Stimulated activated CD8-positive, alpha-beta memory T cell treated with anti-CD3 and anti-CD28 coated beads, Interleukin-15, amount 100 ng/mL, for 24 hours (primary cell): ENCODE results near the gene BHMT2.

Source experiments
- DNase-seq: peaks from one replicate; pipeline ENCODE4 v3.0.0-alpha.2; 2020; ENCODE audit warnings: low read depth

The BHMT2 gene

DNA sequence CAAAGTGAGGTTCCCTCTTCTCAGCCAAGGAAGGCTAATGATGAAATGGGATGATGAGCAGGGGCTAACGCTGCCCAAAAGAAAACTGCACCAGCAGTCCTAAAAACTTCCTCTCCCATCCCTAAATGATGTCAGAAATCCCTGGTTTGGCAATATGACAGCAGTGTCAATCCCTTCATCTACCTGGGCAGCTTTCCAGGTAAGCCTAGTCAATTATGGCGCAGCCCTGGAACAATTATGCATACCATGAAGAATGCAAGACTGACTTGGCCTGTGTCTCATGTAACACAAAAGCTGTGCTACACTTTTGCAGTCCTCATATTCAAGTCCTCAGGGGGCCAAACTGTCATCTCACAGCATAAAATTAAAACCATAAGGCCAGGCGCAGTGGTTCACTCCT lies 7.1 kb upstream of the BHMT2 start:
- DNase-seq: no peak

DNA sequence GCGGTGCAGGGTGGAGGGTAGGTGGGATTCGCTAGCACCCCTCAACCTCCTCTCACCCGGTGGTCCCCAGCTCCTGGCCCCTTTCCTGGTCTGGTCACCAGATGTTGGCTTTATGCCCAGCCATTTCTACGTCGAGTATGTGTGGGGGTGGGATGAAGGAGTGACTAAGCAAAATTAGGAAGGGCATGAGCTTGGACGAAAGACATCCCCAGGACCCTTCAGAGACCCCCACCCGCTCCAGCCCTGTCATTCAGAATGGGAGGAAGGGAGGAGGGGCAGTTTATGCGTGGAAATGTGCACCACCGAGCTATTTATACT lies 742 bp downstream of the BHMT2 start:
- DNase-seq: no peak

DNA sequence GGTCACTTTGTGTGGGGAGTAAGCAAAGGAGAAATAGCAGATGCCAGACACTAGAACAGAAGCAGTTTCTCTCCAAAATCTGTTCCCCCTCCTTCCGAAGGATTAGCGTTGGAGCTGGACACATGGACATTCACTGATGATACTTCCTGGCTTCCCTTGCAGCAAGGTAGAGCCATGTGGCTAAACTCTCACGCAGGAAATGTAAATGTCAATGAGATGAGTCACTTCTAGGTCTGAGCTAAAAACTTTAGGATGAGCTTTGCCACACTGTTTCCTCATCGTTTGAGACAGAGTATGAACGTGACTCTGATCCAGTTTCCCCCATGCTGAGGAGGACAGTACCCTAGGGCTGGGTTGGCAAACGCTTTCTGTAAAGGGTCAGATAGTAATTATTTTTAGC lies 5.1 kb downstream of the BHMT2 start:
- no peak for DNase-seq

DNA sequence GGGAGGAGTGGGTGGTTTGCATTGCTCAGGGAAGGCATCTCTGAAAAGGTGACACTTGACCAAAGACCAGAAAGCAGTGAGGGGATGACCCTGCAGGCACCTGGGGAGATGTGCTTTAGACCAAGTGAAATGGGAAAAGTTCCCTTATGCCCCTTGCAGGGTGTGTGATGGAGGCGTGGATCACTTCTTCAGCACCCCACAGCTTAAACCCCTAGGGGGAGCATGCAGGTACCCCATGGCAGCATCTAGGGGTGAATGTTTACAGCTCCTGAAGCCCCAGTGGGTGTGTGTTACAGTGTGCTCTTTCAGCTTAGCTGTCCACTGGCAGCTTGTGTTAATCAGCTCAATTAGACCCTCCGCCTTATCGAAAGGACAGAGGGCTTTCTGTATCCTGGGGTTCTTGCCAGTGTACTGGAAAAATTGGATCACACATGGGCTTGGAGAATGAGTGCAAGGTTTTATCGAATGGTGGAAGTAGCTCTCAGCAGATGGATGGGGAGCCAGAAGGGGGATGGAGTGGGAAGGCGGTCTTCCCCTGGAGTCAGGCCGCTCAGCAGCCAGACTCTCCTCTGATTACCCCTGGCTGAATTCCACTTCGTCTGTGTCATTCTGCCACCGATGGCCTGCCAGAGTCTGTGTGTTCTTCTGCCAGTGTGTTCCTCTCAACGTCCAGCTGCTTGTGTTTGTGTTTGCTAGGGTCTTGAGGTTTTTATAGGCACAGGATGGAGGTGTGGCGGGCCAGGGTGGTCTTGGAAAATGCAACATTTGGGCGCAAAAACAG lies 6.3 kb downstream of the BHMT2 start:
- no peak for DNase-seq

DNA sequence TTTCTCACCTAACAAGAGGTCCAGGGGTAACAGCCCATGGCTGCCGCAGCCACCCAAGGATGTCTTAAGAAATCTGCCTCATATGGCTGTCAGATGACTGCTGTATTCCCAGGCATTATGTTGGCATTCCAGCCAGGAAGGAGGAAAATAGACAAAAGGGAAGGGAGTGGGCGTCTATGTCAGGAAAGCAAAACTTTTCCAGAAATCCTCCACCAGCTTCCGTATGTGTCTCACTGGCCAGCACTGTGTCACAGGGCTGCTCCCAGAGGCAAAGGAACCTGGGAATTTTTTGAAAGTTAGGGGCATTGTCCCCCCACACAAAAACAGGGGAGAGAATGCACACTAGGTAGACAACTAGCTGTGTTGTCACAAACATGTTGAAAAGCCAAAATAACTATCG lies 7.3 kb downstream of the BHMT2 start:
- DNase-seq: no peak

DNA sequence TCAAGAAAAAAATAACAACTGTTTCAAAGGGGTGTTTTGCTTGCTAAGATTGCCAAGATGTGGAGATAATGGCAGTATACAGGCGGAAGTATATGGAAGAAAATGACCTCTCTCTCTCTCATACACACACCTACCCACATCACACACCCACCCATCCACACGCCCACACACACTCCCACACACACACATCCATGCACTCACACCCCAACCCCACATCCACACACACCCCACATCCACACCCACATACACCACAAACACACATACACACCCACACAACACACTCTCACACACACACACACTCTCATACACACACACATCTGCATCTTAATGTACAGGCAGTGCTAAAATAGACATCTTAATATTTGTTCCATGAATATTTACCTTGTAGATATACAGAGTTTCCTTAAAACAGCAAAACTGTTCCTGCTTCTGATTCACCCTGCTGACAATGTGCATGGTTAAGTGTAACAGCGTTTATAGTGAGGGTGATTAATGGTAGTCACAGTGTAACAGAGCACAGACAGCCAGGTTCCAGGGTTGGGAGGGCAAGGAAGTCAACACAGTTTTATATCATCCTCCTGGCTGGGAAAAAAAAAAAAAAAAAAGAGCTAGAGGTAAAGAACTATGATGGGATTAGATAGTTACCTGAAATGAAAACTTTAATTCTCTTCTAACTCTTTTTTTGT lies 8.3 kb downstream of the BHMT2 start:
- DNase-seq: no peak

DNA sequence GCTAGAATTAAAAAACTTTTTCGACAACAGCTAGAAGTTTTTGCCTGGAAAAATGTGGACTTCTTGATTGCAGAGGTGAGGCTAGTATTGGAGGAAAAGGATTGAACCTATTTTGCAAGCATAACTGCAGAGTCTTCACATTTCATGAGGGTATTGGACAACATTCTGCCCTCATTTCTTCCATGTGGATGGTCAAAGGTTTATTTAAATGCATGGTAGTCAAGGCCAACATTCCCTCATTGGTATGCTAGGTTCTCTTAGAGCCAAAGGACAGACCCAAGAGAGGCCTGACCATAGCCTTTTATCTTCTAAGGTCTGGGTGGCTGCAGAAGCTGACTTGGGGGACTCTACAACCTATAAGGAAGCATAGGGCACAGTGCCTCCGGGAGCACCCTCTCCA lies 11.2 kb downstream of the BHMT2 start:
- no peak for DNase-seq

DNA sequence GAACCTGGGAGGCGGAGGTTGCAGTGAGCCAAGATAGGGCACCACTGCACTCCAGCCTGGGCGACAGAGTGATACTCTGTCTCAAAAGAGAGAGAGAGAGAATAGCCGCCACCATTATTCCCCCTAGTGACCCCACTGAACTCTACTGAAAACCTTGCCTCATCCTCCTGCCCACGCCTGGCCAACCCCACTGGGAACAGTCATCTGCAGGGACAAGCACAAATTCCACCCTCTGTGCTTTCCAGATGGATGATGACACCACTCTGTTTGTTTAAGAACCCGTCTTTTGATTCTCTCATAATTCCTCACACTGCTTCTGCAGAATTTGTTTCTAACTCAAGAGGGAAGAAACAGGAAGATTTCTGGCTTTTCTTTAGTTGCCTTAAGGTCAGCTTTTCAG lies 12.2 kb downstream of the BHMT2 start:
- no peak for DNase-seq

DNA sequence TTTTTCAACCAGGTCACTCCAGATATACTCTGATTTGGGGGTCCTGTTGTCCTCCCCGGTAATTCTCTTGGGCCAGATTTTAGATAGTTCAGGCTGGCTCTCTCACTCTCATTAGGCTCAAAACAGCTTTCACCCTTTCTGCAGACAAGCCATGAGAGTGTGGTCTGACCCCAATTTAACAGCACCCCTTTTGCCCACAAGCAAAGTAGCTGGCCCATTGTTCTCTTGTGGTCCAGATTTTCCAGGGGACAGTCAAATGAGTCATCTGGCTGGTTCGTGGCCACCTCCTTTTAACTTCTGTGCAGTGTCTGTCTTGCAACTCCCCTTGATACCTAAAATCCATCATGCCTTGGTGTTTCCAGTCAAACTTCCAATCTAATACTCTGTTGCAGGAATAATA lies 16.5 kb downstream of the BHMT2 start:
- no peak for DNase-seq

DNA sequence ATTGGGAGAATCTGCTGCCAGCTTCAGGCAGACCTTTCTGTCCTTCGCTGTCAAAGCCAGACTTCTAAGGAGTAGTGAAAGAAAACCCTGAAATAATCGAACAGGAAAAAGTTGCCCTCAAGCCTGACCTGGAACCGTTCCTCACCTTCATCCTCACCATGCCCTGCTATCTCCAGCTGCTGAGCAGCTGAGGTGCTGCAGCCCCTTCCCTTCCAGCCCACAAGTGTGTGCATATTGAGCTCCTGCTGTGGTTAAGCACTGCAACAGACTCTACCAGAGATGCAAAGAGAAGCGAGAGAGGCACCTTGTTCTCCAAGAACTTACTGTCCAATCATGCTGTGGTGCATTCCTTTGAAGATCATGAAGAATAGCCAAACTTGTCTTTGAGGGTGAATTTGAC lies 18.9 kb downstream of the BHMT2 start:
- DNase-seq: no peak

DNA sequence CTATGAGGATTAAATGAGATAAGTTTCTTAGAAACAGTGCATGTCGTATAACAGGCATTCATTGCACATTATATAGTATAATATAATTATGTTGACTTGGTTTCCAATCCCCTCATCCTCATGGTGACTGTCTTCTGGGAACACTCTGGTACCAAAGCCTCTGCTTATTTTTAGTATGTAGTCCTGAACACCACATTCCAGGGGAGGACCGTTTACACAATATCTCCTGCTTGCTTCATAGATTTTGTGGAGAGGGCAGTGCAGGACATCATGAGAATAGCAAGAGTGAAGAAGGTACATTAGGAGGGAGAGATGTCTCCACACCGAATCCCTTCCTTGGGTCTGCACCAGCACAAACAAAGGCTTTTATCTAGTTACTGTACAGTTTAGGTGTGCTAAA lies 21.5 kb downstream of the BHMT2 start:
- DNase-seq: no peak

DNA sequence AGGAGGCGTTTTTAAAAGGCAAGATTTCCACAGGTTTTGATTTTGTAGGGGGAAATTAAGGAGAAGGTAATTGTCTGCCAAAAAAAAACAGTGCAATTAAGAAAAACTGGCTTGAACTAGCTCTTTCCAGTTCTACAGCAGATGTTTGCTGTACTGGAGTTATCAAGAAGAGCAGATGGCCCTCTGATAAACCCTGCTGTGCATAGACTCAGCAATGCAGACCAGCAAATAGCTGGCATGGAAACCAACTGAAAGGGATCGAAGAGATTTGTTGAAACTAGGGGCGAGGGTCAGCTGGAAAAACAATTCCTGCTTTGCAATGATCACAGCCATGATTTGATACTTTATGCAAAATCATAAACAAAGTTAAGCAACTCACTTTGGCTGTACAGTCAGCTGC lies 24.2 kb downstream of the BHMT2 start:
- DNase-seq: no peak

DNA sequence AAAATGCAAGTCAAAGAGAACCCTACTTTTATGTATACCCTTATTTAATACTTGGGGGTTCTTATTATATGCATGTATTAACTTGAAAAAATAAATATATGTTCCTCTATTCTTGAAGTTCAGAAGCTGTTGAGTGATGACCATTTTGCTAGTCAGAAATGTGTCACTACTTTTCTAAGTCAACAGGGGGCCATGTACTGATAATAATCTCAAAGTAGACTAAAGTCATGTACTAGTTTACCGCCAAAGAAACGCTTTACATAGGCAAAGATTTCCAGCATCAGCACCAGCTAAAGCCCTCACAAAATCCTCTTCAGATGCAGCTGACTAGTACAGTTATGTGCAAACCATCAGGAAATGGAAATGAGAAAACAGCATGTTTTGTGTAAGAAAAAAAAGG lies 36.3 kb downstream of the BHMT2 start:
- DNase-seq: no peak

DNA sequence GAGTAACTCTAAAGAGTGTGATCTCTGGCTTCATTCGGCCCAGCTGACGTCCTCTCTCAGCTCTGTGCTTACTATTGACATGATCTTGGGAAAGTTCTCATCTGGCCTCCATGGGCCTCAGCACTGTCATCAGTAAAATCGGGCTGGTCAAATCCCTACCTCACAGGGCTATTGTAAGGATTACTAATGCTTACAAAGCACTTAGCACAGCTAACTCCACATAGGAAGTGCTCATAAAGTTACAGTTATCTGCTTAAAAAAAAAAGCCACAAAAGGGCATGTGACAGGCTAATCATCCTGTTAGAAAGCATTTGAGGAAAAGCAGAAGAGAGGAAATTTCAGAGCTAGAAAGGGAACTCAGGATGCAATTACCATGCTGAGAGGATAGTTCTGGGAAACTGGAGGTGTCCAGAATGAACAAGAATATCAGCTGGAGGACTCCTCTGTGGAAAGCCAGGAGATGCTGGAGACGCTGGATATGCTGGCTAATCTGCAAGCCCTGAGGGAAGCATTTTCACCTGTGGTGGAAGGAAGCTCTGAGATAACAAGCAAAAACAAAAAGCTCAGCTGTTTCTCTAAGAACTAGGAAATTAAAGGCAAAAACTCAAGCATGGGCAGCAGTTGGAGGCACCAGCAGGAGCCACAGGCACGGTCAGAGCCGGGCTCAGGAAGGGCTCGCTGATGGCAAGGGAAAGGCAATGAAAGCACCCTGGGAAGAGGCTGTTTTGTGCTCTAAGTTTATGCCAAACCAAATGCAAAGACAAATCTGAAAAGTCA lies 37.6 kb downstream of the BHMT2 start:
- no peak for DNase-seq

DNA sequence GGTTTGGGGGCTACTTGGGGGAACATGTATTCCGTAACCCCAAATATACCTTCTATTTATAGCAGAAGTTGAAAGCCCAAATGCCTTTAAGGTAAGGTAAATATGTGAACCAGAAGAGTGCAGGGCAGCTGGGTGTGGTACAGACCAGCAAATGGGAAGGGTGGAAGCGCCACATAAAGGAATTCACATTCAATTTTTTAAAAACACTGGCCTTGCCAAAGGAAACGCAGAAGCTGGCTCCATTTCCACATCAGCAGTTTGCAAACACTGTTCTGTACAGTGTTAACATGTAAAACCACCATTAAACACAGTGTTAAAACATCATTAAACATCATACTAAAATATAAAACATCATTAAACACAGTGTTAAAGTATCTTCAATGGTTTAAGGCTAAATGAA lies 38.5 kb downstream of the BHMT2 start:
- DNase-seq: no peak

DNA sequence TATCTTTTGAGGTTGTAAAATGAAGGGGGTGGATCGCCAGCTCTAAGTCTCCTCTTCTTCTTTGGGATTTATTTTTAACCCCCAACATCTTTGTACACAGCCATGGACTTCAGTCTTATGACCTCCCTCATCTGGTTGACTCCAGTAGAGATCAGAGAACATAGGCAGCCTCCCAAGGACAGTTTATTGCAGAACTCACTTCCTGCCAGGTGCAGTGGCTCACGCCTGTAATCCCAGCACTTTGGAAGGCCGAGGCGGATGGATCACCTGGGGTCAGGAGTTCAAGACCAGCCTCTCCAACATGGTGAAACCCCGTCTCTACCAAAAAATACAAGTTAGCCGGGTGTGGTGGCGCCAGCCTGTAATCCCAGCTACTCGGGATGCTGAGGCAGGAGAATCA lies 39.2 kb downstream of the BHMT2 start:
- DNase-seq: no peak

DNA sequence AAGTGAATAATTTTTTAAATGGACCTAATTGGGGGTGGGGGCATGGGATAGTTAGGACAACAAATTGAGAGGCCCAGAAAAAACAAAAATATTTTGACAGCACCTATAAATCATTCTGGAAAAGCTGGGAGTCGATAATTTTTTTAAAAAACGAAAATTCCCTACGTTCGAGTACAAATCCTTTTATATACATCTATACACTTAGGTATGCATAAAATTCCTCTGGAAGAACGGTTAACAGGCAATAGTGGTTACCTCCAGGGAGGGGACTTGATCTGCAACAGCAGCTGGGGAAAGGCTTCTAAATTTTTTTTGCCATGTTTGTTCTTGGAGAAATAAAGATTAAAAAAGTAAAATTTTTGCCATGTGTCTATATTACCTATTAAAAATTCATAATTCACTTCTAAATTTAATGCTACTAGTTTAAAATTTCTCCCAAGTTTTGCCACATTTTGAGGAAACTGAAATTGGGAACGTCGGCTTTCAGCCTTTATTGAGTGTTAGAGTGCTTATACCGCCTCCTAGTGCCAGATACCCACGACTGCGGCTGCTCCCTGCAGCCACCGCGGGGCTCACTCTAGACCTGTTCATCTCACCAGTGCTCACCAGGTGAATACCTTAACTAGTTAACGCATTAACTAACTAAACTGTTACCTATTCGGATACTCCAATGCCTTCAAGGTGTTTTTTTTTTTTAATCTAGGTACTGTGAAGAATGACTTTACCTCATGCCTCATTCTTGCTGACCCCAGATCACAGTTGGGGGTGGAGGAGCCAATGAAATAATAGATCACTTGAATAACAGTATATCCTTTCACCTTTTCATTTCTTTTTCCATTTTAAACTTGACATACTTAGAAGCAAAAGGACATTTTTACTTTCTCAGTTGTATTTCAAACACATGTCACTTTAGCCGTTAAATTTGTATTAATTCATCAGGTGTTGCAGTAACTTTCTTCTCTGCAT lies 40.2 kb downstream of the BHMT2 start:
- DNase-seq: no peak

DNA sequence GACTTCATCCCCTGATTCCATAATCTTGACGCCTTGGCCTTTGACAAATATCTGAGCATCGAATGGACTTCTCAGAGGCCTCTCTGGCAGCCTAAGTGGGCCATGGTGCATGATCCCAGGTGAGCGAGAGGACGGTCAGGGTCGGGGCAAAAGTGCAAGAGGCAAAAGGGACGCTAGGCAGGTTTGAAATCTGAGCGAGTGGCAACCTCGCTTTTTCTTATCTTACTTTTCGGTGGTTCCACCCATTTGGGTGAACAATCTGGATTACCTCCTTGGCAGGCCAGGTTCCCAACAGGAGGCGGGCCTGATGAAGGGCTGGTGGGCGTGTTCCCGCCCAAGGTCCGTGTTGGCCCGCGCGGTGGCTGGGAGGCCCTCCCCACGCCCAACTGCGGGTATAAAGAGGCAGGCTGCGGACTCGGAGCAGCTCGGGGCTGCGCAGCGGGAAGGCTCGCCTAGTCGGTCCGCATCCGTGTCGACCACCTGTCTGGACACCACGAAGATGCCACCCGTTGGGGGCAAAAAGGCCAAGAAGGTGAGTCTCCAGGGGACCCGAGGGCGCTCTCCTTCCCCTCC lies 41.9 kb downstream of the BHMT2 start, which contains the start of gene BHMT:
Gene BHMT, plus strand, starts transcription at position 423 of the 573 bp plus-strand sequence. Its CDS starts 77 bp downstream, at position 500.
- no peak for DNase-seq

DNA sequence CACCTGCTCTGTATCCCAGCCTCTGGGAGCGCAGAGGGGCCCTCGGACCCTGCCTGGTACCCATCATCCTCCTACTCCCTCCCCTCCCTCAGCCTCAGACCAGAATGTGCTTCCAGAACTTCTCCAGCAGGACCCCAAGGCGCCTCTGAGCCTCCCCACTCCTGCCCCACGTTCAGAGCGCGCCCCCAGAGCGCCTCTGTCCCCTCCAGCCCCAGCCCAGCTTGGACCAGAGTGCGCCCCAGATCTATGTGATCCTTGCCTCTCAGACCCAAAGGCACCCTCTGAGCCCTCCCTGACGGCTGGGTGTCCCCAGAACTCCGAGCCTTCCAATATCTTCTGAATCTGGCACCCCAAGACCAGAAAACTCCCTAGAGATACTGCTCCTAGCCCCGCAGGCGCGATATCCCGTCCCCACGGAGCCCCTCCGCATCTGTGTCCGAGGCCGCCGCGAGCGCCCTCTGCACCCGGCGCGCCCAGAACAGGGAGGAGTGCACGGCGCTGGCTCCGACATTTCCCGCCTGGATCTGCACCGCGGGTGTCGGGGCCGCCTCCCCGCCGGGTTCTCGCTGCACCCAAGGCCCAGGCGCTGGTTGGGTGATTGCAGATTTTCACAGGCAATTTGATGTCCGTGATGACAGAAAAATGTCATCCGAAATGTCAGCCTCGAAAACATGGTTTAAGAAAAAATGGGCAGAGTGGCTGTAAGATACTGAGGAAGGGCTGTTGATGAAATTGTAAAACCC lies 42.6 kb downstream of the BHMT2 start:
- DNase-seq: no peak

DNA sequence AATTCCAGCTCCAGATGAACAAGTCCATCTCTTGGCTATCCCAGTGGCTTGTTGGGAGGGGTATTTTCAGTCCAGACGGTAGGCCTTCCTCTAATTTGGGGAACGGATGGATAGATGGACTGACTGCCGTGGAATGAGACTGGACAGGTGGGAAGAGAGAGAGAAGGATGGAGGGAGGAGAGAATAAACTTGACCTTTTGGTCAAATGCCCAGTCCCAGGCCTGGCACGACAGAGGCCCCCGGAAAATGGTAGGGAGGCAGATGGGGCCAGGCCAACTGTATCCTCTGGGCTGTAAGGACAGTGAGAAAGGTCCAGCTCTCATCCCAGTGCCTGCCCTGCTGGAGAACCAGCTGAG lies 43.1 kb downstream of the BHMT2 start:
- DNase-seq: no peak

DNA sequence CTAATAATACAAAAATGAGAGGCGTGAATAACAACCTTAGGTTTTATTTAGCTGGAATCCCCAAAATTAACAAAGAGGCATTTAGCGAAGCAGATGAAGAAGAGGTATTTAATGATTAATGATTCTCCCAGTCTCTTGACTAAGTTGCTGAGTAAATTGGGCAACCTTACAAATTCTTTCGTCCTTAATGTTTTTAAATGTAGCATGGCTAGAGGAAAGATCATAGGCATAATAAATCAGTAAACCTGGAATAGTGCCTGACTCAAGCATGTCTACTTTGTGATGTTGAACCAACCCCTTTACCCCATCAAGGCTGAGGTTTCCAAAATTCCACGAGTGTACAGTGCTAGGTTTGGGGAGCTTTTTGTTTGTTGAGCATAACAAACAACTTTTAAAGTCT lies 49.9 kb downstream of the BHMT2 start:
- DNase-seq: no peak
